GM18519 (cell line): Measurements from ENCODE around the gene FAM180B.
"Not testable (repeated sequence)": the region's sequence is repeated elsewhere in the genome, so short reads cannot be mapped to it uniquely, and the experiment has no call there.

Experiments used
- ATAC-seq: cut with Tn5 transposase; IDR thresholded peaks from one replicate; pipeline ENCODE4 v1.9.1; 2021; ENCODE audit warnings: mild to moderate bottlenecking, moderate library complexity; ENCODE audit not compliant: unreplicated experiment, low FRiP score

The FAM180B gene

DNA sequence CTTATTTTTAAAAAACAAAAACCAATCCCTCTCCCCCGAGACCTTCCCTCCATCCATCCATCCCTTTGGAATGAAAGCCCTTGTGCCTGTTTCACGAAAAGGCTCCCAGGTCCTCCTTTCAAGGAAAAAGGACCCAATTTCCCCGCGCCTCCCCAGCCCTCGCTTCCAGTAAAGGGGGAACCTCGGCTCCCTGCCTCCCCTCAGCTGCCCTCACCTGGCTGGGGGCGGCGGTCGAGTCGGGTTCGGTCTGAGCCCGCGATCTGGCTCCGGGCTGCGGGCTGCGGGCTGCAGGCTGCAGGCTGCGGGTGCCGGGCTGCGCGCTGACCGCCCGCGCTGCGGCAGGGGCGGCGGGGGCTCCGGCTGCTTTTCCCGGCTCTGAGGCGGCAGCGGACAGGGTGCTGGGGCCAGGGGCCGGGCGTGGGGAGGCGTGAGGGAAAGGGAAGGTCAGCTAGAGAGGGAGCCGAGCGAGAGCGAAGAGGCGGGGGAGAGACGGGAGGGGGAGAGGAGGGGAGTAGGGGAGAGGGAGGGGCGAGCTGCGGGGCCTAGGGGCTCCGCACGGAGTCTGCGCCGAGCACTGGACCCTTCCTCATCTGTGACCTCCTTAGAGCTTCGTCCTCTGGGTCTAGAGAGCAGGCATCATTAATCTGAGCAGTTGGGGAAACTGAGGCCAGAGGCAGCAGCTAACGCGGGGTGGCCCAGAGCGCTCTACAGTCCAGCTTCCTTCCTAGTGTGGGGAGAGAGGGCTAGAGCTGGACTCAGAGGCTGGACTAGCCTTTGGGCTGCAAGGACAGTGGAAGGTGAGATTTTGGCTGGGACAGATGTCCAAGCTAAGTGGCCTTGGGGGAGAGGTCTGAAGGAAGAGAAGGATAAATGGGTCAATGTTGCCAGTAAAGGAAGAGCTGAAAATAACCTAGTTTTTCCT lies 7.7 kb downstream of the FAM180B start, which contains the start of gene C1QTNF4:
TSS of gene C1QTNF4 (minus strand) at position 478 of the 922 bp plus-strand sequence. CDS start 3,601 bp downstream, outside the sequence.
- ATAC-seq, result no peak

DNA sequence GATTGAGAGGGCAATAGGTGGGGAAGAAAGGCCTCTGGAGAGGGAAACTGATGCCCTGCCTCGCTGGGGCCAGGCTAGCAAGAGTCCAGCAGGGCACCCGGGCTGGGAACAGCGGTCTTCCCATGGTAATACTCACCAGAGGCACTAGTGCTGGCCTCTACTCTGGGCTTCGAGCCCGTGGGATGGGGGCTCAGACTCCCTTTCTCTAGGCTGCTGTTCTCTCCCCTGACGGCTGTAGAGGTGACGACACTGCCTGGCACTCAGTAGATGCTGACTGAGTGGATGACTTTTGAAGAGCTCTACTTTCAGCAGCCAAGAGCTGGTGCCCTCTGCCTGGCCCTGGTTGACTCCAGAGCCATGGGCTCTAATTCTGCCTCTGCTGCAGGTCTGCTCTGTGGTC lies 8.6 kb downstream of the FAM180B start:
- ATAC-seq, result no peak

DNA sequence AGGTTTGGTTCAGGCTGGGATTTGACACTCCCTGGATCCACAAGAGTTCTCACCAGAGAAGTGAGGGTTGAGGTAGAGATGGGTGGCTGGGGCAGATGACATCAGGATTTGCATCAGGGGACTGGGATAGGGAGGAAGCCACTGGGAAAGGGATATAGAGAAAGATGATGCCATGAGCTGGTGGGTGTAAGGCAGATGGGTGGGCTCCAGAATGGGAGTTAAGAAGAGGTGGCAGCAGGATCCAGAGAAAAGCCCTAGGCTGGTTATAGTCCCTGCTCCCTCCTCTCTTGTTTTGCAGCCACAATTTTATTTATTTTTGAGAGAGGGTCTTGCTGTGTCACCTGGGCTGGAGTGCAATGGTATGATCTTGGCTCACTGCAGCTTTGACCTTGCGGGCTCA lies 9.5 kb downstream of the FAM180B start:
- no peak for ATAC-seq

DNA sequence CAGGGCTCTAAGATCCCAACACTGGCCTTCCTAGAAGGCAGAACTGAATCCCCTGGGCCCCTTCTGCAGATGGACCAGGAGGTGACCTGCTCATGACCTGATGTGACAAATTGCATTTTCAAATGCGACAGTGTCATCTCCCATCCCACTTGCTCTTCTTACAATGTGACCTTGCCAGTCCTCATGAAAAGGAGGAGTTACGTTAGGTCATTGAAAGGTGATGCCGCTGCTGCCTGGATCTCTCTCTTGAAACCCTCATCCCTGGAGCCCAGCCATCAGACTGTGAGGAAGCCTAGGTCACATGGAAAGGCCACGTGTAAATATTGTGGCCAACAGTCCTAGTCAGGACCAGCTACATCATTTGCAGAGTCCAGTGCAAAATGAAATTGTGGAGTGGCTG lies 13.4 kb downstream of the FAM180B start:
- ATAC-seq, result no peak

DNA sequence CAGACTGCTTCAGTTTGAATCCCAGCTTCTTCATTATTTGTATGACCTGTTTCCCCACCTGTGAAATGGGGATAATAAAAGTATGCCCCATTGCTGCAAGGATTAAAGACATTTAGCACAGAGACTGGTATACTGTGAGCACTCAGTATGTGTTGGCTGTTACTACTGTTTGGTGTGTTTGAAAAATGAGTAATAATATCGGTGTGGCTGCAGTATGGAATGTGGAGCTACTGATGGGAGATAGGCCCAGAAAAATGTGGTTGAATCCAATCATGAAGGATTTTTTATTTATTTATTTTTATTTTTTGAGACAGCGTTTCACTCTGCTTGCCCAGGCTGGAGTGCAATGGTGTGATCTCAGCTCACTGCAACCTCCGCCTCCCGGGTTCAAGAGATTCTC lies 16.8 kb downstream of the FAM180B start:
- ATAC-seq, result no peak

DNA sequence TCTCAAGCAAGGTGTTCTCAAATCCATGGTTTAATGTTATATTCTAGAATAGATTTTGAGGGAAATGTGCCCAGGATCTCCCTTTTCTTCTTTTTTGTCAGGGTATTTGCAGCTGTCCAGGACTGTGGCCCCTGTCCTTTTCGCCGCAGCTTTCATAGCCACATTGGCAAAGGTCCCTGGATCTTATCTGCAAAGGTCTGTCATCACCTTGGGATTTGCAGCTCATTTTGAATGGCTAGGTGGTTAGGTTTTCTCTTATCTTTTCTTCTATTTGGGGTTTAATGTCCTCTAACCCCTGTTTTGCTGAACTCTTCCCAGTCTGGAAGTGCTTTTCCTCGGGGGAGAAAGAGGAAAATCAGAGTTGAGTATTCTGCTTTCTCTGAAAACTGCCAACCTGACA lies 19.4 kb downstream of the FAM180B start:
- no peak for ATAC-seq

DNA sequence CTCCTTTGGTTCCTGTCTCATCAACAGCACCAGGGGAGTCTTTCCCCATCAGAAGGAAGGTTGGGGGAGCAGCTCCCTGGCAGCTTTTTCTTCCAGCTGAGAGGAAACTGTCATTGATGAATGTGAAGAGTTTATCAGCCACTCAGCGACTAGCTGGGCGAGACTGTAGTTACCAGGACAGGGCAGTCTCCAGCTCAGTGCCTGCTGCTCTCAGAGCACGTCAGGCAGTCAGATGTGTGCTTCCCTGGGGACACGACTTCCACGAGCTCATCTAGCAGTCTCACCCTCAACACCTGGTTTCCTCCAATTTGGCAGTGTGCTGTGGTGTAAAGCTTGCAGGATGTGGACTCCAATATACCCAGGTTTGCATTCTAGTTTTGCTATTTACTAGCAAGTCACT lies 20.3 kb downstream of the FAM180B start:
- ATAC-seq, result no peak

DNA sequence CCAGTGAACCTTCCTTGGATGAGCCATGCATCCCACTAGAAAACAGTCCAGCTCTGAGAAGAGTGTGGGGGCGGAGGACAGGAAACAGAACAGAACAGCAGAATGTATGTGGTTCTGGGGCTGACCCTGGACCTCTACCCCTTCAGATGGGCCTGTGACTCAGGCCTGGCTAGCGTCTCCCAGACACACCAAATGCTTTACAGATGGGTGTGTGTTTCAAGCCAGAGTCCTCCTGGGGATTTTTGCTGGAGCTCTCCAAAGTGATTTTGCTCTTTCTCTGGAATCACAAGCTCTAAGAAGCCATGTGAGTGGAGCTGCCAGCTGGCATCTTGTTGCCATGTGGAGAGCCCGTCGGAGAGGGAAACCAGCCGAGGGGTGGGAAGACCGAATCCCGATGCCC lies 20.9 kb downstream of the FAM180B start:
- no peak for ATAC-seq

DNA sequence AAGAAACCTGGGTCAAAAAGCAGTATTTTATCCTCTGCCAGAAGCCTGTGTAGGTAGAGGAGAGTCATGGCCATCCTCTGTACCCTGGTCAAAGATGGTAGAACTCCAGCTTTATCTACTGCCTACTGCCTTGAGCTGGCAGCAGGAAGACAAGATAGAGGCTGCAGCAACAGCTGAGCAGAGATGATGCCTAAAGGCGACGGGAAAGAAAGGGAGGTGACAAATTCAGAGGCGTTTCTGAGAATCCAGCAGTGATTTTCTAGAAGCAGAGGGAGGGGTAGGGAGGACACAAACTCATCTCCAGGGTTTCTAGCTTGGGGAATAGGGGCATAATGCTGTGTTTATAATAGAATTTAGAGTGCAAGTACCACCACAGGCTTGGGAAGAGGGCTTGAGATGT lies 23.2 kb downstream of the FAM180B start:
- ATAC-seq, result no peak

DNA sequence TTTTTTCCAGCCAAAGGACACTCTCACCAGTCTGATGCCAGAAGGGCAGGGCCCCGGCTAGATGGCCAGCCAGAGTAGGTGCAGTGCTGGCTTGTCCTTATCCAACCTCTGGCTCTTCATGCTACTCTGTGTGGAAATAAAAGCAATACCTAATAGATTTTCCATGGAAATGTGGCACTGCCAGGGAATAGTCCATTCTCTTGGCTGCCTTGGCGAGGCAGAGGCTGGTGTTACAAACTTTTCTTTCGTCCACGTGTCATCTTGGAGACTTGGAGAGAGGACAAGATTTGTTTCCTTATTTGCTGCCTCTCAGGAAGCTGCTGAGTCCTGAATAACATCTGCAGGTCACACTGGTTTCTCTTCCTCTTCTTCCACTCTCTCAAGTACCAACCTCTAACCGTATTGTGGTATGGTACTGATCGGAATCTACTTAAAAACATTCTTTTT lies 24.9 kb downstream of the FAM180B start:
- peak; percentile 71 for ATAC-seq

DNA sequence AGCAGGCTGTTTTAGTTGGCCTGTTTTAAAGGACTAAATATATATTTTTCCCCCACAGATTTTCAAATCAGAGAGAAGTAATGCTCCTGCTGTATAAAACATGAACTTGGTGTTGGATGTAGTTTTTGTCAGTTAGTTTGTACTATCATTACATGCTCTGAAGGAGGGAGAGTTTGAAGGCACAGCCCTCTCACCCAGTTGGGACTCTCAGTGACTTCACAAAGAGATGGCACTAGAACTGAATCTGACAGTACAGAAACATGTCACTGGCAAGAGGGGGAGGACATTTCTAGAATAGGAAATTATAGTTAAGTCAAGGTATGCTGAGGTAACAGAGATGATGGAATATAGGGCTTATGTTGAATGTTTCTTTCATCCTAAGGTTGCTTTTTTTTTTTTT lies 28.8 kb downstream of the FAM180B start:
- no peak for ATAC-seq

DNA sequence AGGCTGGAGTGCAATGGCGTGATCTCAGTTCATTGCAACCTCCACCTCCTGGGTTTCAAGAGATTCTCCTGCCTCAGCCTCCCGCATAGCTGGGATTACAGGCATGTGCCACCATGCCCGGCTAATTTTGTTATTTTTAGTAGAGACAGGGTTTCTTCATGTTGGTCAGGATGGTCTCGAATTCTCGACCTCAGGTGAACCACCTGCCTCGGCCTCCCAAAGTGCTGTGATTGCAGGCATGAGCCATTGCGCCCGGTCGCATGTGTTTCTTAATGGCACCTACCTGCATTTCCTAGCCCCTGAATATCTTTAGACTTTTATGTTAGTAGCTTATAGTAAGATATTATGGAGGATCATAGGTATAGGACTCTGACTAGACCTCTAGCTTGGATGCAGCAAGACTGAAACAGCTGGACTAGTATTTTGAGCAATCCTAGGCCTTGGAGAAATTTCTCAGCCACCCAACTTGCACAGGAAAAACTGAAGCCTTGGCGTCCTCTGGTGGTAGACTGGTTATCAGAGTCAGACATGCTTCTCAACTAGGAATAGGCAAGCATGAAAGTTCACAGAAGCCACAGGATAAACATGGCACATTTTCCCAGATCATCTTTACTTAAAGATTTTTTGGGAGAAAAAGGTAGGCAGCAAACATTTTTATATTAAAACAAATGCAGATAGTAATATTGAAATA lies 30.4 kb downstream of the FAM180B start:
- no peak for ATAC-seq

DNA sequence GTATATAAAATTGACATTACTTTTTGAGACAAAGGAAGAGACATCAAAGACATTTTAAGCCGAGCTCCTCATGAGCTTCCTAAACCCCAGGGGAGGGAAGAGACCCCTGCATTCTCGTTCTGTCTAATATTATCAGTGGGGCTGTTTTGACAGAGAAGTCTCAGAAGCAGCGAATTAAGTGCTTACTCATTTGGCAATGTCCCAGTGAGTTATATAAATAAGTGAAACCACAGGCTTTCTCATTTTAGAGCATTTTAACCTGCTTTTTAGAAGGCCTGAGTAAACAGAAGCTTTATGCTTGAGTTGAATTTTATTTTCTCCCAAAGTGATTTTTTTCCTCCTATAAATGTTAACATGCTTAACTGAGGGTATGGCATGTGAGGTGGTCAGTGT lies 30.9 kb downstream of the FAM180B start:
- ATAC-seq, result no peak

DNA sequence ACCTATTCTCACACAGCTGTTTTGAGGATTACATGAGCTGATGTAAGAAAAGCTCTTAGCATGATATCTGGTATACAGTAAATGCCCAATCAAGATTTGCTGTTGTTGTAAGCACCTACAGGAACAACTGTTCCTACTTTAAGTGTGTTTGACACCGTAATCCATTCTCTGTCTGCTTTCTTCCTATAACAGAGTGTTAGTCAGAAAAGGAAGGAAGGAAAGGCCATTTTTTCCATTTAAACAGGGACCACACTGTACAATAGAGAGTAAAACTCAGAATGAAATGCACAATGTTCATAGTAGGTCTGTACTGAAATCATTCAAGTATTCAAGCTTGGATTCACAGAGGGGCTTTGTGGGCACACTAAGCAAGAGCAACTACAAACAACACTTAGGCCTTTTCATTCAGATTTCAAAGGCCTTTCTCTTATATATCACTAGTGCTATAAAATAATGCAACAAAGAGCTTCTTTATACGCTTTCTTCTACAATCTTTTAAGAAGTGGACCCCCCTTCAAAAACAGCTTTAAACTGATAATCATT lies 34.4 kb downstream of the FAM180B start:
- no peak for ATAC-seq

DNA sequence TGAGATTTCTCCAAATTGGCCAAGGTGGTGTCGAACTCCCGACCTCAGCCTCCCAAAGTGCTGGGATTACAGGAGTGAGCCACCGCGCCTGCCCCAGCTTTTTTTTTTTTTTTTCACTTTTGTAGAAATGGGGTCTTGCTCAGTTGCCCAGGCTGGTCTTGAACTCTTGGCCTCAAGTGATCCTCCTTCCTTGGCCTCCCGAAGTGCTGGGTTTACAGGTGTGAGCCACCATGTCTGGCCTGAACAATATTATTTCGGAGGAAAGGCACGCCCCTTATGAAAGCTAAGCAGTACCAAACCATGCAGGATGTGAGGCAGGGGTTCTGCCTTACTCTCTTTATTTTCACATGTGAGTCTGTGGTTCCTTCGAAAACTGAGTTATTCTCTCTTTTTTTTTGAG lies 39.8 kb downstream of the FAM180B start:
- ATAC-seq, result no peak

DNA sequence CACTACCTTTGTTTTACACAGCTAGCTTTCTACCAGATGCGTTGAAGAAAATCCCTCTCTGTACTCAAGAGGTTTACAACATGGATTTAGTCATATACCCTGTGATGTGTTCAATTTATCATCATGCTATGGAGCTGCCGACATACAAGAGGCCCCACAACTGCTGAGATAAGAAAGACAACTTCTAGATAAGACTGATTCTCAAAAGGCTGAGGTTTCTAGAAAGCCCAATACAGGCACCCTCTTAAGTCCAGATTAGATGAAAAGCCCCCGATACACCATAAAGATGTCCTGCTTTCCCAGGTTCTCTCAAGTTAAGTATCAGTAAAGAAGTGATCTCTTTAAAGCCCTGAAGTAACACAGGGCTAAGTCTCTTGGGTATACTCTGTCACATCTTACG lies 41.5 kb downstream of the FAM180B start:
- ATAC-seq, result no peak

DNA sequence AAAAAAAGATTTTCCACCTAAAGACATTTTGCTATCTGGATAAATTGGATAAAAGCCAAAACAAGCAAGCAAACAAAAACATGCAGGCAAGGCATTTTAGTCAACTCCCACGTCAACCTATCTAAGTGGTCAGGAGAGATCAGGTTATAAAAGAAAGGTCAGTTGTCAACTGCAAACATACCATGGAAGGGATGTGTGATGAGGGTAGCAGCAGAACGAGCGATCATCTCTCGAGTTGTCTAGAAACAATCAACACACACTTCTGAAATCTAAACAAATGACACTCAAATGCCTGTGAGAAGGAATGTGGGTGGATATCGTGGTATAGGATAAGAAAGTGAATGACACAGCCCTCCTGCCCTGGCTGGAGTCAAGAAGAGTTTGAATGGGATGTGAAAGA lies 45.0 kb downstream of the FAM180B start:
- no peak for ATAC-seq

DNA sequence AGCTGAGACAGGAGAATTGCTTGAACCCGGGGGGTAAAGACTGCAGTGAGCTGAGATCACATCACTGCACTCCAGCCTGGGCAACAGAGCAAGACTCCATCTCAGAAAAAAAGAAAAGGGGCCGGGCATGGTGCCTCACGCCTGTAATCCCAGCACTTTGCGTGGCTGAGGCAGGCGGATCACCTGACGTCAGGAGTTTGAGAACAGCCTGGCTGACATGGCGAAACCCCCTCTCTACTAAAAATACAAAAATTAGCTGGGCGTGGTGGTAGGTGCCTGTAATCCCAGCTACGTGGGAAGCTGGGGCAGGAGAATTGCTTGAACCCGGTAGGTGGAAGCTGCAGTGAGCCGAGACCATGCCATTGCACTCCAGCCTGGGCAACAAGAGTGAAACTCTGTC lies 49.9 kb downstream of the FAM180B start:
- not testable (repeated sequence) for ATAC-seq
